T-helper 2 cell treated with Interferon-gamma antibody and Interleukin-4, amounts not matched to agents 5 μg/mL and 100 μg/mL, for 36 hours (primary cell): ENCODE results near the gene EIF4G3.

Source experiments
- DNase-seq: peaks from one replicate; pipeline ENCODE4 v3.0.0; 2021; ENCODE audit warnings: low spot score
- H3K27ac Mint-ChIP-seq: one replicate; pipeline ENCODE4 v1.8.0; 2021; ENCODE audit warnings: mild to moderate bottlenecking, mixed read lengths
- H3K27me3 Mint-ChIP-seq: one replicate; pipeline ENCODE4 v1.8.0; 2021; ENCODE audit warnings: low read depth, mixed read lengths
- H3K36me3 Mint-ChIP-seq: one replicate; pipeline ENCODE4 v1.8.0; 2021; ENCODE audit warnings: low read depth, mixed read lengths
- H3K4me1 Mint-ChIP-seq: one replicate; pipeline ENCODE4 v1.8.0; 2021; ENCODE audit warnings: low read depth, mixed read lengths
- H3K4me3 Mint-ChIP-seq: one replicate; pipeline ENCODE4 v1.8.0; 2022; ENCODE audit warnings: mild to moderate bottlenecking, moderate library complexity, mixed read lengths
- H3K9me3 Mint-ChIP-seq: one replicate; pipeline ENCODE4 v1.8.0; 2021; ENCODE audit warnings: mixed read lengths

Gene EIF4G3

GRCh38 chr1:20771780-20772179 is 404.9 kb downstream of the EIF4G3 start:
- no peaks in the 10 kb centered on the region for H3K9me3 Mint-ChIP-seq
- H3K36me3 Mint-ChIP-seq, result peaks cover 59% of the 10 kb centered on the region
- no peak for DNase-seq
- H3K4me3 Mint-ChIP-seq, result no peak overlapping the region
- no peaks in the 10 kb centered on the region for H3K27me3 Mint-ChIP-seq
- H3K27ac Mint-ChIP-seq, result no peak overlapping the region
- peaks cover 2% of the 10 kb centered on the region for H3K4me1 Mint-ChIP-seq

GRCh38 chr1:20770314-20771087 is 406.2 kb downstream of the EIF4G3 start:
- H3K9me3 Mint-ChIP-seq, result no peaks in the 10 kb centered on the region
- no peak overlapping the region for H3K27ac Mint-ChIP-seq
- peaks cover 63% of the 10 kb centered on the region for H3K36me3 Mint-ChIP-seq
- no peak for DNase-seq
- no peaks in the 10 kb centered on the region for H3K27me3 Mint-ChIP-seq
- no peak overlapping the region for H3K4me3 Mint-ChIP-seq
- H3K4me1 Mint-ChIP-seq, result no peaks in the 10 kb centered on the region

GRCh38 chr1:20767271-20767670 is 409.4 kb downstream of the EIF4G3 start:
- Mint-ChIP-seq H3K4me3 (no peak overlapping the region), H3K27ac (no peak overlapping the region), H3K9me3 (no peaks in the 10 kb centered on the region), H3K4me1 (no peaks in the 10 kb centered on the region), H3K36me3 (peaks cover 61% of the 10 kb centered on the region), H3K27me3 (no peaks in the 10 kb centered on the region)
- DNase-seq, result no peak

GRCh38 chr1:20763417-20763816 is 413.3 kb downstream of the EIF4G3 start:
- DNase-seq, result no peak
- Mint-ChIP-seq H3K27ac (no peak overlapping the region), H3K4me3 (no peak overlapping the region), H3K27me3 (no peaks in the 10 kb centered on the region), H3K9me3 (no peaks in the 10 kb centered on the region), H3K4me1 (no peaks in the 10 kb centered on the region), H3K36me3 (peaks cover 70% of the 10 kb centered on the region)

- Mint-ChIP-seq H3K36me3 (peaks cover 68% of the 10 kb centered on the region), H3K9me3 (no peaks in the 10 kb centered on the region)
Observed at GRCh38 chr1:20760322-20760721, 416.4 kb downstream of the EIF4G3 start.

More at GRCh38 chr1:20760322-20760721, 416.4 kb downstream of the EIF4G3 start:
- DNase-seq, result no peak
- no peak overlapping the region for H3K4me3 Mint-ChIP-seq
- H3K27ac Mint-ChIP-seq, result no peak overlapping the region
- H3K4me1 Mint-ChIP-seq, result no peaks in the 10 kb centered on the region
- H3K27me3 Mint-ChIP-seq, result no peaks in the 10 kb centered on the region
